Activated naive CD4-positive, alpha-beta T cell treated with anti-CD3 and anti-CD28 coated beads, Interleukin-2, amount 50 U/mL, for 24 hours (primary cell): ENCODE measurements around the gene ZC4H2.
"Not testable (repeated sequence)": the region's sequence is repeated elsewhere in the genome, so short reads cannot be mapped to it uniquely, and the experiment has no call there.

Experiments used
- H3K27ac Mint-ChIP-seq: one replicate; pipeline ENCODE4 v1.8.0; 2021; ENCODE audit warnings: mild to moderate bottlenecking, mixed read lengths
- H3K27me3 Mint-ChIP-seq: one replicate; pipeline ENCODE4 v1.8.0; 2021; ENCODE audit warnings: mixed read lengths
- H3K36me3 Mint-ChIP-seq: one replicate; pipeline ENCODE4 v1.8.0; 2021; ENCODE audit warnings: mixed read lengths
- H3K4me1 Mint-ChIP-seq: one replicate; pipeline ENCODE4 v1.8.0; 2021; ENCODE audit warnings: mixed read lengths
- H3K4me3 Mint-ChIP-seq: one replicate; pipeline ENCODE4 v1.8.0; 2021; ENCODE audit warnings: mild to moderate bottlenecking, mixed read lengths
- H3K9me3 Mint-ChIP-seq: one replicate; pipeline ENCODE4 v1.8.0; 2021; ENCODE audit warnings: mixed read lengths

Gene ZC4H2

GRCh38 chrX:64975989-64976672 is at the start of gene ZC4H2:
TSS of gene ZC4H2 (minus strand) at chrX:64976450. CDS start at chrX:64976377, 73 bp downstream.
- H3K4me1 Mint-ChIP-seq = peaks cover 42% of the 10 kb centered on the region
- peaks cover 9% of the 10 kb centered on the region for H3K36me3 Mint-ChIP-seq
- peak within 1 kb of the TSS; percentile 95 for H3K4me3 Mint-ChIP-seq
- H3K27me3 Mint-ChIP-seq = no peaks in the 10 kb centered on the region
- peak within 1 kb of the TSS; percentile 78 for H3K27ac Mint-ChIP-seq
- H3K9me3 Mint-ChIP-seq = no peaks in the 10 kb centered on the region

- Mint-ChIP-seq H3K4me1 (no peaks in the 10 kb centered on the region), H3K4me3 (no peak overlapping the region), H3K27ac (no peak overlapping the region), H3K27me3 (no peaks in the 10 kb centered on the region), H3K9me3 (peaks cover 4% of the 10 kb centered on the region), H3K36me3 (peaks cover 18% of the 10 kb centered on the region)
Measured at GRCh38 chrX:65017451-65017850, 41.2 kb upstream of the ZC4H2 start.

- Mint-ChIP-seq H3K27ac (no peak overlapping the region), H3K27me3 (no peaks in the 10 kb centered on the region), H3K4me3 (no peak overlapping the region), H3K4me1 (no peaks in the 10 kb centered on the region), H3K36me3 (peaks cover 5% of the 10 kb centered on the region), H3K9me3 (no peaks in the 10 kb centered on the region)
Measured at GRCh38 chrX:65014230-65014629, 38.0 kb upstream of the ZC4H2 start.

- Mint-ChIP-seq H3K36me3 (peaks cover 7% of the 10 kb centered on the region), H3K4me1 (no peaks in the 10 kb centered on the region), H3K27ac (no peak overlapping the region), H3K27me3 (no peaks in the 10 kb centered on the region), H3K9me3 (no peaks in the 10 kb centered on the region), H3K4me3 (no peak overlapping the region)
Measured at GRCh38 chrX:65009459-65009858, 33.2 kb upstream of the ZC4H2 start.

GRCh38 chrX:65002208-65002607 is 26.0 kb upstream of the ZC4H2 start:
- H3K36me3 Mint-ChIP-seq = peaks cover 16% of the 10 kb centered on the region
- not testable (repeated sequence) for H3K9me3 Mint-ChIP-seq, H3K4me1 Mint-ChIP-seq

GRCh38 chrX:64996805-64997204 is 20.6 kb upstream of the ZC4H2 start:
- peaks cover 5% of the 10 kb centered on the region for H3K9me3 Mint-ChIP-seq
- no peak overlapping the region for H3K27ac Mint-ChIP-seq
- no peaks in the 10 kb centered on the region for H3K4me1 Mint-ChIP-seq
- peaks cover 12% of the 10 kb centered on the region for H3K36me3 Mint-ChIP-seq
- no peak overlapping the region for H3K4me3 Mint-ChIP-seq
- no peaks in the 10 kb centered on the region for H3K27me3 Mint-ChIP-seq

More at GRCh38 chrX:65002208-65002607, 26.0 kb upstream of the ZC4H2 start:
- H3K4me3 Mint-ChIP-seq, H3K27me3 Mint-ChIP-seq, H3K27ac Mint-ChIP-seq: not testable (repeated sequence)

- H3K4me3 Mint-ChIP-seq = no peak overlapping the region
- peaks cover 5% of the 10 kb centered on the region for H3K36me3 Mint-ChIP-seq
- H3K4me1 Mint-ChIP-seq = no peaks in the 10 kb centered on the region
- H3K27ac Mint-ChIP-seq = no peak overlapping the region
- no peaks in the 10 kb centered on the region for H3K27me3 Mint-ChIP-seq
- H3K9me3 Mint-ChIP-seq = no peaks in the 10 kb centered on the region
Measured at GRCh38 chrX:64994131-64994798, 18.0 kb upstream of the ZC4H2 start.

GRCh38 chrX:64977830-64978229 is 1.6 kb upstream of the ZC4H2 start:
- Mint-ChIP-seq H3K4me3 (no peak overlapping the region), H3K36me3 (no peaks in the 10 kb centered on the region), H3K27ac (no peak overlapping the region), H3K27me3 (no peaks in the 10 kb centered on the region), H3K9me3 (no peaks in the 10 kb centered on the region), H3K4me1 (peaks cover 32% of the 10 kb centered on the region)

GRCh38 chrX:64977051-64977450 is 801 bp upstream of the ZC4H2 start:
- H3K27me3 Mint-ChIP-seq = no peaks in the 10 kb centered on the region
- H3K36me3 Mint-ChIP-seq = peaks cover 3% of the 10 kb centered on the region
- H3K9me3 Mint-ChIP-seq = no peaks in the 10 kb centered on the region
- peaks cover 34% of the 10 kb centered on the region for H3K4me1 Mint-ChIP-seq
- peak overlapping the region; percentile 95 for H3K4me3 Mint-ChIP-seq
- peak overlapping the region; percentile 38 for H3K27ac Mint-ChIP-seq

GRCh38 chrX:64976673-64977040 is 407 bp upstream of the ZC4H2 start:
- Mint-ChIP-seq H3K27me3 (no peaks in the 10 kb centered on the region), H3K27ac (peak overlapping the region; percentile 78), H3K4me3 (peak overlapping the region; percentile 95), H3K9me3 (no peaks in the 10 kb centered on the region), H3K36me3 (peaks cover 4% of the 10 kb centered on the region), H3K4me1 (peaks cover 38% of the 10 kb centered on the region)

- Mint-ChIP-seq H3K27ac (no peak overlapping the region), H3K27me3 (no peaks in the 10 kb centered on the region), H3K4me3 (peak overlapping the region; percentile 95), H3K4me1 (peaks cover 43% of the 10 kb centered on the region), H3K36me3 (peaks cover 10% of the 10 kb centered on the region), H3K9me3 (no peaks in the 10 kb centered on the region)
Measured at GRCh38 chrX:64975491-64975890, 759 bp downstream of the ZC4H2 start.

GRCh38 chrX:64925480-64925879 is 50.8 kb downstream of the ZC4H2 start:
- H3K4me3 Mint-ChIP-seq = no peak overlapping the region
- H3K27me3 Mint-ChIP-seq = no peaks in the 10 kb centered on the region
- H3K9me3 Mint-ChIP-seq = peaks cover 5% of the 10 kb centered on the region
- H3K36me3 Mint-ChIP-seq = peaks cover 8% of the 10 kb centered on the region
- H3K27ac Mint-ChIP-seq = no peak overlapping the region
- H3K4me1 Mint-ChIP-seq = no peaks in the 10 kb centered on the region

GRCh38 chrX:64908121-64908520 is 68.1 kb downstream of the ZC4H2 start:
- Mint-ChIP-seq H3K36me3 (peaks cover 44% of the 10 kb centered on the region), H3K27ac (no peak overlapping the region), H3K9me3 (peaks cover 16% of the 10 kb centered on the region), H3K4me1 (no peaks in the 10 kb centered on the region), H3K4me3 (no peak overlapping the region), H3K27me3 (no peaks in the 10 kb centered on the region)

- H3K36me3 Mint-ChIP-seq = no peaks in the 10 kb centered on the region
- no peak overlapping the region for H3K4me3 Mint-ChIP-seq
- H3K4me1 Mint-ChIP-seq = no peaks in the 10 kb centered on the region
- no peaks in the 10 kb centered on the region for H3K27me3 Mint-ChIP-seq
- H3K9me3 Mint-ChIP-seq = peaks cover 6% of the 10 kb centered on the region
- no peak overlapping the region for H3K27ac Mint-ChIP-seq
Measured at GRCh38 chrX:64894454-64895038, 81.7 kb downstream of the ZC4H2 start.

- peaks cover 5% of the 10 kb centered on the region for H3K36me3 Mint-ChIP-seq
- H3K4me1 Mint-ChIP-seq = no peaks in the 10 kb centered on the region
- H3K27ac Mint-ChIP-seq = no peak overlapping the region
- H3K9me3 Mint-ChIP-seq = no peaks in the 10 kb centered on the region
- H3K4me3 Mint-ChIP-seq = no peak overlapping the region
- no peaks in the 10 kb centered on the region for H3K27me3 Mint-ChIP-seq
Measured at GRCh38 chrX:64885850-64886249, 90.4 kb downstream of the ZC4H2 start.

- H3K4me1 Mint-ChIP-seq, H3K4me3 Mint-ChIP-seq, H3K27me3 Mint-ChIP-seq, H3K9me3 Mint-ChIP-seq, H3K27ac Mint-ChIP-seq: not testable (repeated sequence)
- peaks cover 13% of the 10 kb centered on the region for H3K36me3 Mint-ChIP-seq
Measured at GRCh38 chrX:64878709-64879108, 97.5 kb downstream of the ZC4H2 start.
